B cell (primary cell): ENCODE measurements around the gene APLN.

ENCODE experiments used
- EZH2 ChIP-seq: IDR thresholded peaks from 2 replicates; pipeline ENCODE4 v1.6.1; 2012; ENCODE audit warnings: borderline replicate concordance, low read depth, mild to moderate bottlenecking, moderate library complexity, low read length; ENCODE audit not compliant: insufficient read depth, poor library complexity, severe bottlenecking
- TF ChIP-seq, protein P1 (sequence below): fragments of 200-600 bp; IDR thresholded peaks from one replicate; pipeline ENCODE4 v1.8.0; 2022; ENCODE audit warnings: antibody characterized with exemption, mild to moderate bottlenecking

GRCh38 chrX:129626026-129626425 lies 28.7 kb downstream of the APLN start:
- TF ChIP-seq, protein P1, sequence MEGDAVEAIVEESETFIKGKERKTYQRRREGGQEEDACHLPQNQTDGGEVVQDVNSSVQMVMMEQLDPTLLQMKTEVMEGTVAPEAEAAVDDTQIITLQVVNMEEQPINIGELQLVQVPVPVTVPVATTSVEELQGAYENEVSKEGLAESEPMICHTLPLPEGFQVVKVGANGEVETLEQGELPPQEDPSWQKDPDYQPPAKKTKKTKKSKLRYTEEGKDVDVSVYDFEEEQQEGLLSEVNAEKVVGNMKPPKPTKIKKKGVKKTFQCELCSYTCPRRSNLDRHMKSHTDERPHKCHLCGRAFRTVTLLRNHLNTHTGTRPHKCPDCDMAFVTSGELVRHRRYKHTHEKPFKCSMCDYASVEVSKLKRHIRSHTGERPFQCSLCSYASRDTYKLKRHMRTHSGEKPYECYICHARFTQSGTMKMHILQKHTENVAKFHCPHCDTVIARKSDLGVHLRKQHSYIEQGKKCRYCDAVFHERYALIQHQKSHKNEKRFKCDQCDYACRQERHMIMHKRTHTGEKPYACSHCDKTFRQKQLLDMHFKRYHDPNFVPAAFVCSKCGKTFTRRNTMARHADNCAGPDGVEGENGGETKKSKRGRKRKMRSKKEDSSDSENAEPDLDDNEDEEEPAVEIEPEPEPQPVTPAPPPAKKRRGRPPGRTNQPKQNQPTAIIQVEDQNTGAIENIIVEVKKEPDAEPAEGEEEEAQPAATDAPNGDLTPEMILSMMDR, result no peak
- no peak for TF ChIP-seq EZH2
